ENCODE results near the gene ZNF622. TPM values are rescaled to one million over a fixed set of nuclear protein-coding genes. Genes with fewer than 3 reads are reported as not detected.
A peak's percentile ranks its signal among the peaks of the same experiment; 100 is the strongest.

The ZNF622 gene
- total RNA-seq, 2 experiments from 2014 or later, result 52.5 to 54.1 TPM

DNA sequence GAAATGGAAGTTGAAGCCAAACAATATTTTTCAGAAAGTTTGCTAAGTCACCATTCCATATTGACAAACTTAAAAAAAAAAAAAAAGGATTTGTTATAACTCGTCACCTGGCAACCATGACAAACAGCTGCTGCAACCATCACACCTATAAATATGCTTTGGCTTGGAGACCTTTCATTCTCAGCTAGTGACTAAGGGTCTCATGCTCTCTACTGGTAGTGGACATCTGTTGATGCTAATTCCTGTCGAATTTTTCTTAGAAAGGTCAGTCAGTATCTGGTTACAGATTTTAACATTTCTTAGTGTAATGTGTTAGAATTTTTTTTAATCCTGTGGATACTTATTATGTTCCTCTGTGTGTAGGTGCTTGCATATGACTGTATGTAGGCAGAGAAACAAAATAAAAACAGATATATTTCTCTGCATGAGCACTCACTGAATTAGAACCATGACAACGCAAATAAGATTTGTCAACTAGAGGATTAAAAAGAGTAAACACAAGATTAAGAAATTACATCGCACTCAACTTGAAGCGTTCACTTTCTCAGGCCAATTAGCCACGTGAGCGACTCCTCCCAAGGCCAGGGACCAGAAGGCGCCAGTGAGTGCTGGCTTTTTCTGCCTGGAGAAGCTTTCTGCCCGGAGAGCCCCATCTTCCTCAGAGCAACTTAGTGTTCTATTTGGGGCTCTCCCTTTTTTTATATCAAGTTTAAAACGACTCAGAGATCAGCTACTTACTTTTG lies 27.0 kb upstream of the ZNF622 start:
- H3K4me3 Mint-ChIP-seq, result no peak overlapping the region
- peak overlapping the region; percentile 56 for H3K27ac Mint-ChIP-seq
- Histone ChIP-seq H3K9me3 (ENCODE audit: control insufficient read depth in 1 of 2, insufficient read depth in 1 of 2, low read length in 2 of 2) (peaks cover 12 to 20% of the 10 kb centered on the region in 2 experiments), H3K36me3 (ENCODE audit: insufficient read depth, low read length) (peaks cover 5% of the 10 kb centered on the region), H3K4me1 (ENCODE audit: insufficient read depth, low read length) (no peaks in the 10 kb centered on the region), H3K4me3 (ENCODE audit: low read length) (no peak overlapping the region), H3K27ac (ENCODE audit: low read depth in 1 of 2, low read length in 2 of 2) (no peak overlapping the region), H3K27me3 (ENCODE audit: control insufficient read depth in 1 of 2, insufficient read depth in 2 of 2, low read length in 2 of 2) (no peaks in the 10 kb centered on the region)
- ATAC-seq (ENCODE audit: poor library complexity) (no peak), DNase-seq (peak in 2 of 14 experiments; percentile 8 to 20)
- CTCF ChIA-PET, result no interaction called here
- TF ChIP-seq CTCF (IDR thresholded peaks at IDR 0.05), result no peak
- H3K27me3 Mint-ChIP-seq, result no peaks in the 10 kb centered on the region
- intact Hi-C loops (cut with DNase I, micrococcal nuclease), result loop anchor here in 1 of 2 experiments (5.0 to 10.0 kb wide), 2 partner anchors 55 to 702 kb away; no protein-coding TSS in a partner anchor
- POLR2A ChIA-PET, result no interaction called here
- peaks cover 37% of the 10 kb centered on the region for H3K36me3 Mint-ChIP-seq (ENCODE audit: low read depth)
- peaks cover 52% of the 10 kb centered on the region for H3K4me1 Mint-ChIP-seq (ENCODE audit: low read depth)
- peaks cover 6% of the 10 kb centered on the region for H3K9me3 Mint-ChIP-seq

- H3K27me3 Mint-ChIP-seq, result no peaks in the 10 kb centered on the region
- H3K9me3 ChIP-seq (ENCODE audit: control insufficient read depth in 1 of 2, insufficient read depth in 1 of 2, low read length in 2 of 2), result peaks cover 11 to 12% of the 10 kb centered on the region in 2 experiments
- intact Hi-C loops (cut with DNase I, micrococcal nuclease), result loop anchor here in 1 of 2 experiments (5.0 to 10.0 kb wide), 2 partner anchors 56 to 704 kb away; no protein-coding TSS in a partner anchor
- CTCF ChIA-PET, result interaction anchor here (1.8 kb wide), 1 partner anchor 176 kb away, joined by 8 read pairs; no protein-coding TSS in a partner anchor
- peak overlapping the region; percentile 56 for H3K27ac Mint-ChIP-seq
- DNase-seq (no peak), ATAC-seq (ENCODE audit: poor library complexity) (no peak)
- no peak overlapping the region for H3K27ac ChIP-seq (ENCODE audit: low read depth in 1 of 2, low read length in 2 of 2)
- no peak overlapping the region for H3K4me3 Mint-ChIP-seq
- POLR2A ChIA-PET, result no interaction called here
- no peaks in the 10 kb centered on the region for H3K4me1 ChIP-seq (ENCODE audit: insufficient read depth, low read length)
- TF ChIP-seq CTCF (IDR thresholded peaks at IDR 0.05), result no peak
- peaks cover 21% of the 10 kb centered on the region for H3K36me3 Mint-ChIP-seq (ENCODE audit: low read depth)
- H3K27me3 ChIP-seq (ENCODE audit: control insufficient read depth in 1 of 2, insufficient read depth in 2 of 2, low read length in 2 of 2), result no peaks in the 10 kb centered on the region
- peaks cover 5% of the 10 kb centered on the region for H3K9me3 Mint-ChIP-seq
- no peak overlapping the region for H3K4me3 ChIP-seq (ENCODE audit: low read length)
- peaks cover 5% of the 10 kb centered on the region for H3K36me3 ChIP-seq (ENCODE audit: insufficient read depth, low read length)
- peaks cover 63% of the 10 kb centered on the region for H3K4me1 Mint-ChIP-seq (ENCODE audit: low read depth)
These were observed 25.3 kb upstream of the ZNF622 start for GRCh38 chr5:16490911-16491310.

GRCh38 chr5:16489322-16489791 lies 23.8 kb upstream of the ZNF622 start:
- Mint-ChIP-seq H3K9me3 (no peaks in the 10 kb centered on the region), H3K36me3 (ENCODE audit: low read depth) (peaks cover 8% of the 10 kb centered on the region), H3K27ac (peak overlapping the region; percentile 48), H3K4me1 (ENCODE audit: low read depth) (peaks cover 57% of the 10 kb centered on the region), H3K27me3 (no peaks in the 10 kb centered on the region), H3K4me3 (no peak overlapping the region)
- Histone ChIP-seq H3K27ac (ENCODE audit: low read depth in 1 of 2, low read length in 2 of 2) (no peak overlapping the region), H3K4me3 (ENCODE audit: low read length) (no peak overlapping the region), H3K9me3 (ENCODE audit: control insufficient read depth in 1 of 2, insufficient read depth in 1 of 2, low read length in 2 of 2) (peaks cover 0 to under 1% of the 10 kb centered on the region in 2 experiments), H3K36me3 (ENCODE audit: insufficient read depth, low read length) (no peaks in the 10 kb centered on the region), H3K4me1 (ENCODE audit: insufficient read depth, low read length) (no peaks in the 10 kb centered on the region), H3K27me3 (ENCODE audit: control insufficient read depth in 1 of 2, insufficient read depth in 2 of 2, low read length in 2 of 2) (no peaks in the 10 kb centered on the region)
- intact Hi-C loops (cut with DNase I, micrococcal nuclease), result loop anchor here (1.0 to 5.0 kb wide), 5 partner anchors 63 to 701 kb away; no protein-coding TSS in a partner anchor
- DNase-seq (peak in 4 of 14 experiments; percentile 15 to 48 (median 34)), ATAC-seq (ENCODE audit: poor library complexity) (peak; percentile 94)
- ChIA-PET CTCF (interaction anchor here (0.8 to 1.8 kb wide), 3 partner anchors 12 to 644 kb away, joined by 3 to 8 read pairs (median 3); no protein-coding TSS in a partner anchor), POLR2A (interaction anchor here (0.8 kb wide), 2 partner anchors 16 to 57 kb away, joined by 3 read pairs; no protein-coding TSS in a partner anchor)
- TF ChIP-seq CTCF (IDR thresholded peaks at IDR 0.05), result peak; percentile 69

Measured in CD4-positive, alpha-beta T cell (primary cell).